Activated naive CD4-positive, alpha-beta T cell treated with anti-CD3 and anti-CD28 coated beads, Interleukin-2, amount 50 U/mL, for 16 hours (primary cell): Measurements from ENCODE around the gene GOLGA6A.
"Not testable (repeated sequence)": the region's sequence is repeated elsewhere in the genome, so short reads cannot be mapped to it uniquely, and the experiment has no call there.

Source experiments
- DNase-seq: peaks from one replicate; pipeline ENCODE4 v3.0.0-alpha.2; 2020

Gene GOLGA6A

GRCh38 chr15:74099963-74100733 lies 17.8 kb upstream of the GOLGA6A start:
- DNase-seq: peak; percentile 72

GRCh38 chr15:74096753-74097474 lies 14.6 kb upstream of the GOLGA6A start:
- not testable (repeated sequence) for DNase-seq

GRCh38 chr15:74095610-74096009 lies 13.3 kb upstream of the GOLGA6A start:
- DNase-seq: not testable (repeated sequence)

GRCh38 chr15:74094567-74094966 lies 12.2 kb upstream of the GOLGA6A start:
- not testable (repeated sequence) for DNase-seq

GRCh38 chr15:74075781-74076180 lies 6.6 kb downstream of the GOLGA6A start:
- not testable (repeated sequence) for DNase-seq

GRCh38 chr15:74072614-74073337 lies 9.6 kb downstream of the GOLGA6A start:
- DNase-seq: peak; percentile 38

- DNase-seq: not testable (repeated sequence)
Measured at GRCh38 chr15:74072132-74072531, 10.2 kb downstream of the GOLGA6A start.

GRCh38 chr15:74071645-74072044 lies 10.7 kb downstream of the GOLGA6A start:
- not testable (repeated sequence) for DNase-seq

- peak; percentile 56 for DNase-seq
Measured at GRCh38 chr15:74065684-74066411, 16.5 kb downstream of the GOLGA6A start.

GRCh38 chr15:74064822-74065221 lies 17.5 kb downstream of the GOLGA6A start:
- DNase-seq: not testable (repeated sequence)

GRCh38 chr15:74064183-74064582 lies 18.2 kb downstream of the GOLGA6A start:
- DNase-seq: not testable (repeated sequence)

- DNase-seq: not testable (repeated sequence)
Measured at GRCh38 chr15:74063425-74064146, 18.8 kb downstream of the GOLGA6A start.

- DNase-seq: no peak
Measured at GRCh38 chr15:74062671-74063070, 19.7 kb downstream of the GOLGA6A start.

- DNase-seq: no peak
Measured at GRCh38 chr15:74062236-74062635, 20.1 kb downstream of the GOLGA6A start.

- DNase-seq: no peak
Measured at GRCh38 chr15:74060251-74060650, 22.1 kb downstream of the GOLGA6A start.

- not testable (repeated sequence) for DNase-seq
Measured at GRCh38 chr15:74059050-74059833, 23.1 kb downstream of the GOLGA6A start.

- not testable (repeated sequence) for DNase-seq
Measured at GRCh38 chr15:74056330-74056729, 26.0 kb downstream of the GOLGA6A start.

- no peak for DNase-seq
Measured at GRCh38 chr15:74055804-74056203, 26.5 kb downstream of the GOLGA6A start.

GRCh38 chr15:74053941-74054529 lies 28.3 kb downstream of the GOLGA6A start:
- DNase-seq: peak; percentile 72

GRCh38 chr15:74053517-74053916 lies 28.8 kb downstream of the GOLGA6A start:
- no peak for DNase-seq
